HepG2 (cell line): ENCODE data around the gene THOC6. TPM values are rescaled to one million over a fixed set of nuclear protein-coding genes. Genes with fewer than 3 reads are reported as not detected.

Source experiments
- ARID5B ChIP-seq: IDR thresholded peaks from 2 replicates; pipeline ENCODE4 v1.4.0; 2020; ENCODE audit warnings: mild to moderate bottlenecking, missing genetic modification reagents
- BRCA1 ChIP-seq: sonication (generic); formaldehyde crosslinking; IDR thresholded peaks from 2 replicates; pipeline ENCODE4 v1.4.0; 2020; ENCODE audit warnings: missing genetic modification reagents
- CEBPG ChIP-seq: IDR thresholded peaks from 2 replicates; pipeline ENCODE4 v1.6.1; 2016
- ELF1 ChIP-seq: sonication (generic); formaldehyde crosslinking; IDR thresholded peaks from 2 replicates; pipeline ENCODE4 v1.4.0; 2020; ENCODE audit warnings: missing genetic modification reagents
- FOXC1 ChIP-seq: sonication (generic); formaldehyde crosslinking; IDR thresholded peaks from 2 replicates; pipeline ENCODE4 v1.8.0; 2022; ENCODE audit warnings: mild to moderate bottlenecking, missing genetic modification reagents, borderline replicate concordance
- GATAD1 ChIP-seq: IDR thresholded peaks from 2 replicates; pipeline ENCODE4 v1.6.1; 2016; ENCODE audit warnings: missing genetic modification reagents, missing compliant biosample characterization
- HNRNPLL ChIP-seq: fragments of 200-400 bp; formaldehyde crosslinking; IDR thresholded peaks from 2 replicates; pipeline ENCODE4 v1.6.1; 2017; ENCODE audit warnings: mild to moderate bottlenecking, low read depth, low read length; ENCODE audit not compliant: poor library complexity, severe bottlenecking
- IKZF1 ChIP-seq: fragments of 450-650 bp; IDR thresholded peaks from 2 replicates; pipeline ENCODE4 v1.7.1; 2016
- KMT2B ChIP-seq: IDR thresholded peaks from 2 replicates; pipeline ENCODE4 v1.6.1; 2016; ENCODE audit warnings: missing genetic modification reagents, missing compliant biosample characterization
- MATR3 ChIP-seq: sonication (generic); formaldehyde crosslinking; IDR thresholded peaks from 2 replicates; pipeline ENCODE4 v1.4.0; 2020; ENCODE audit warnings: missing genetic modification reagents
- MIER2 ChIP-seq: IDR thresholded peaks from 2 replicates; pipeline ENCODE4 v1.6.1; 2016; ENCODE audit warnings: missing biosample characterization, missing genetic modification reagents
- NCOA2 ChIP-seq: sonication (generic); formaldehyde crosslinking; IDR thresholded peaks from 2 replicates; pipeline ENCODE4 v1.8.0; 2022; ENCODE audit warnings: inconsistent platforms
- NFE2L1 ChIP-seq: sonication (generic); formaldehyde crosslinking; IDR thresholded peaks from 2 replicates; pipeline ENCODE4 v1.4.0; 2020; ENCODE audit warnings: missing genetic modification reagents, mild to moderate bottlenecking, borderline replicate concordance
- NR0B2 ChIP-seq: sonication (generic); formaldehyde crosslinking; IDR thresholded peaks from 2 replicates; pipeline ENCODE4 v1.4.0; 2020; ENCODE audit warnings: mild to moderate bottlenecking, missing genetic modification reagents
- RBM39 ChIP-seq: fragments of 200-400 bp; formaldehyde crosslinking; IDR thresholded peaks from one replicate; pipeline ENCODE4 v1.6.1; 2018; ENCODE audit warnings: antibody characterized with exemption, mild to moderate bottlenecking, low read depth, low read length; ENCODE audit not compliant: poor library complexity, severe bottlenecking
- RFX5 ChIP-seq: IDR thresholded peaks from 2 replicates; pipeline ENCODE4 v1.6.1; 2011; ENCODE audit warnings: low read depth, low read length, improper control_type of control experiment
- SYNCRIP ChIP-seq: fragments of 200-400 bp; formaldehyde crosslinking; IDR thresholded peaks from 2 replicates; pipeline ENCODE4 v1.6.1; 2018; ENCODE audit warnings: mild to moderate bottlenecking, low read depth, low read length; ENCODE audit not compliant: insufficient read depth
- TARDBP ChIP-seq: sonication (generic); formaldehyde crosslinking; IDR thresholded peaks from 2 replicates; pipeline ENCODE4 v1.8.0; 2022; ENCODE audit warnings: mild to moderate bottlenecking, missing genetic modification reagents
- TBP ChIP-seq: sonication (generic); formaldehyde crosslinking; IDR thresholded peaks from 2 replicates; pipeline ENCODE4 v1.5.0; 2020; ENCODE audit warnings: missing genetic modification reagents
- TEAD3 ChIP-seq: optimal IDR thresholded peaks from 2 replicates; pipeline ENCODE3; 2016; ENCODE audit warnings: borderline replicate concordance
- ZFP36L1 ChIP-seq: sonication (generic); formaldehyde crosslinking; IDR thresholded peaks from 2 replicates; pipeline ENCODE4 v1.8.0; 2022; ENCODE audit warnings: mild to moderate bottlenecking, missing genetic modification reagents, moderate library complexity
- ZIK1 ChIP-seq: sonication (generic); formaldehyde crosslinking; IDR thresholded peaks from 2 replicates; pipeline ENCODE4 v1.5.0; 2020; ENCODE audit warnings: mild to moderate bottlenecking, low read depth, missing genetic modification reagents, borderline replicate concordance
- ZNF20 ChIP-seq: sonication (generic); formaldehyde crosslinking; IDR thresholded peaks from 2 replicates; pipeline ENCODE4 v1.4.0; 2020; ENCODE audit warnings: mild to moderate bottlenecking, moderate library complexity, missing genetic modification reagents
- ZNF780A ChIP-seq: sonication (generic); formaldehyde crosslinking; IDR thresholded peaks from 2 replicates; pipeline ENCODE4 v1.8.0; 2022; ENCODE audit warnings: mild to moderate bottlenecking, missing genetic modification reagents, moderate library complexity
- ZNF883 ChIP-seq: sonication (generic); formaldehyde crosslinking; IDR thresholded peaks from 2 replicates; pipeline ENCODE4 v1.5.1; 2020; ENCODE audit warnings: mild to moderate bottlenecking, missing genetic modification reagents; ENCODE audit errors: not compliant biosample characterization
- ZSCAN20 ChIP-seq: sonication (generic); formaldehyde crosslinking; IDR thresholded peaks from 2 replicates; pipeline ENCODE4 v1.4.0; 2020; ENCODE audit warnings: missing genetic modification reagents, mild to moderate bottlenecking, borderline replicate concordance
- polyA plus RNA-seq, 8 experiments: library from polyadenylated mRNA; depleted of rRNA in 3 of 8; stranded (reverse) in 7 of 8; unstranded in 1 of 8; fragments of >200 nt; fragmentation: Illumina TruSeq in 4 of 8; extraction: Trizol in 4 of 8; gene quantifications; 2 replicates each; pipeline versions ENCODE4 v1.2.1 to v1.2.3, GENCODE V29; 2011 to 2016; ENCODE audit warnings: low read depth in 4 of 8, missing spikeins in 1 of 8, mixed read lengths in 1 of 8; ENCODE audit not compliant: insufficient read depth in 1 of 8
- total RNA-seq, 5 experiments: library from RNA; depleted of rRNA; stranded (reverse); fragments of >200 nt; fragmentation: Illumina TruSeq; extraction: Trizol; gene quantifications; 2 replicates each; pipeline ENCODE4 v1.2.3, GENCODE V29; 2016; ENCODE audit warnings: low read depth in 1 of 5
- TF ChIP-seq, protein P1 (sequence below): sonication (generic); formaldehyde crosslinking; IDR thresholded peaks from 2 replicates; pipeline ENCODE4 v1.4.0; 2020; ENCODE audit warnings: missing genetic modification reagents

The THOC6 gene
- total and polyA plus RNA-seq, 2 of the 13 experiments (the other 11 are each of a cell fraction or from before 2014, with no cell fraction given): 32.1 to 37.0 TPM

- TF ChIP-seq ZNF883 (CRISPR knock-in tag): no peak
- TF ChIP-seq GATAD1 (CRISPR knock-in tag): no peak
- no peak for TF ChIP-seq TBP (CRISPR knock-in tag)
- TF ChIP-seq ZSCAN20 (CRISPR knock-in tag): no peak
- TF ChIP-seq TEAD3 (CRISPR knock-in tag): peak; percentile 25
- no peak for TF ChIP-seq ZNF20 (CRISPR knock-in tag)
- TF ChIP-seq FOXC1 (CRISPR knock-in tag): no peak
- TF ChIP-seq ZIK1: no peak; the same call in 1 of the 2 replicates
- TF ChIP-seq NFE2L1 (CRISPR knock-in tag): no peak
- TF ChIP-seq, protein P1, sequence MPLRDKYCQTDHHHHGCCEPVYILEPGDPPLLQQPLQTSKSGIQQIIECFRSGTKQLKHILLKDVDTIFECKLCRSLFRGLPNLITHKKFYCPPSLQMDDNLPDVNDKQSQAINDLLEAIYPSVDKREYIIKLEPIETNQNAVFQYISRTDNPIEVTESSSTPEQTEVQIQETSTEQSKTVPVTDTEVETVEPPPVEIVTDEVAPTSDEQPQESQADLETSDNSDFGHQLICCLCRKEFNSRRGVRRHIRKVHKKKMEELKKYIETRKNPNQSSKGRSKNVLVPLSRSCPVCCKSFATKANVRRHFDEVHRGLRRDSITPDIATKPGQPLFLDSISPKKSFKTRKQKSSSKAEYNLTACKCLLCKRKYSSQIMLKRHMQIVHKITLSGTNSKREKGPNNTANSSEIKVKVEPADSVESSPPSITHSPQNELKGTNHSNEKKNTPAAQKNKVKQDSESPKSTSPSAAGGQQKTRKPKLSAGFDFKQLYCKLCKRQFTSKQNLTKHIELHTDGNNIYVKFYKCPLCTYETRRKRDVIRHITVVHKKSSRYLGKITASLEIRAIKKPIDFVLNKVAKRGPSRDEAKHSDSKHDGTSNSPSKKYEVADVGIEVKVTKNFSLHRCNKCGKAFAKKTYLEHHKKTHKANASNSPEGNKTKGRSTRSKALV: 0 out of 2 replicates have a peak, but pooled peaks have one; percentile 3
- no peak for TF ChIP-seq MIER2 (CRISPR knock-in tag)
- TF ChIP-seq KMT2B (CRISPR knock-in tag): no peak
- no peak; the same call in 1 of the 2 replicates for TF ChIP-seq BRCA1 (CRISPR knock-in tag)
- TF ChIP-seq RFX5: no peak
- TF ChIP-seq ELF1 (CRISPR knock-in tag): no peak
- TF ChIP-seq NR0B2 (CRISPR knock-in tag): no peak
- TF ChIP-seq MATR3: no peak
- TF ChIP-seq HNRNPLL: peak; percentile 22
- no peak for TF ChIP-seq CEBPG (CRISPR knock-in tag)
- TF ChIP-seq TARDBP (CRISPR knock-in tag): no peak
- TF ChIP-seq SYNCRIP: no peak
- no peak for TF ChIP-seq RBM39
- no peak for TF ChIP-seq ZNF780A
- no peak for TF ChIP-seq IKZF1
- no peak for TF ChIP-seq ZFP36L1
- TF ChIP-seq ARID5B: no peak
- TF ChIP-seq NCOA2 (CRISPR knock-in tag): no peak
These were observed 42.1 kb downstream of the THOC6 start (continued) for GRCh38 chr16:3065742-3066439.
